ENCODE measurements around the gene PSMD7. TPM values are rescaled to one million over a fixed set of nuclear protein-coding genes. Genes with fewer than 3 reads are reported as not detected.

PSMD7 gene
- total RNA-seq, 2 experiments from 2014 or later = 103 to 119 TPM

- ChIA-PET CTCF (interaction anchor here (2.3 to 3.3 kb wide), 2 partner anchors 9 to 12 kb away, joined by 10 to 21 read pairs; no protein-coding TSS in a partner anchor), POLR2A (interaction anchor here (0.6 to 2.0 kb wide), 4 partner anchors 9 to 1816 kb away, joined by 3 to 14 read pairs (median 6); partner anchors contain the start of gene MLKL)
- peak; percentile 63 for ATAC-seq
- Mint-ChIP-seq H3K4me3 (peak overlapping the region; percentile 90), H3K4me1 (ENCODE audit: low read depth) (peaks cover 33% of the 10 kb centered on the region), H3K27me3 (no peaks in the 10 kb centered on the region), H3K9me3 (no peaks in the 10 kb centered on the region), H3K27ac (peak overlapping the region; percentile 94), H3K36me3 (ENCODE audit: low read depth) (peaks cover 45% of the 10 kb centered on the region)
- DNase-seq = peak; percentile 71
- intact Hi-C loops (cut with micrococcal nuclease) = no loop called here
- no peak for TF ChIP-seq CTCF (IDR thresholded peaks at IDR 0.05)
Observed at GRCh38 chr16:74297145-74297665, 591 bp downstream of the PSMD7 start.

- Mint-ChIP-seq H3K9me3 (no peaks in the 10 kb centered on the region), H3K27me3 (no peaks in the 10 kb centered on the region), H3K4me1 (ENCODE audit: low read depth) (peaks cover 33% of the 10 kb centered on the region), H3K4me3 (peak overlapping the region; percentile 90), H3K36me3 (ENCODE audit: low read depth) (peaks cover 47% of the 10 kb centered on the region), H3K27ac (peak overlapping the region; percentile 94)
- ATAC-seq (no peak), DNase-seq (no peak)
- POLR2A ChIA-PET = interaction anchor here (0.5 to 2.0 kb wide), 2 partner anchors 13 to 402 kb away, joined by 3 to 8 read pairs; partner anchors contain the start of gene MLKL
- CTCF ChIA-PET = interaction anchor here (2.3 to 3.3 kb wide), 2 partner anchors 8 to 11 kb away, joined by 10 to 21 read pairs; no protein-coding TSS in a partner anchor
- intact Hi-C loops (cut with micrococcal nuclease) = no loop called here
- no peak for TF ChIP-seq CTCF (IDR thresholded peaks at IDR 0.05)
Observed at GRCh38 chr16:74298104-74298503, 1.5 kb downstream of the PSMD7 start.

GRCh38 chr16:74302341-74302740 lies 5.7 kb downstream of the PSMD7 start:
- H3K4me3 Mint-ChIP-seq = no peak overlapping the region
- H3K36me3 Mint-ChIP-seq (ENCODE audit: low read depth) = peaks cover 68% of the 10 kb centered on the region
- no peak for ATAC-seq
- no peak for TF ChIP-seq CTCF (IDR thresholded peaks at IDR 0.05)
- no peaks in the 10 kb centered on the region for H3K27me3 Mint-ChIP-seq
- ChIA-PET CTCF (no interaction called here), POLR2A (no interaction called here)
- DNase-seq = no peak
- intact Hi-C loops (cut with micrococcal nuclease) = no loop called here
- no peak overlapping the region for H3K27ac Mint-ChIP-seq
- peaks cover 26% of the 10 kb centered on the region for H3K4me1 Mint-ChIP-seq (ENCODE audit: low read depth)
- H3K9me3 Mint-ChIP-seq = no peaks in the 10 kb centered on the region

- intact Hi-C loops (cut with micrococcal nuclease) = no loop called here
- Mint-ChIP-seq H3K36me3 (ENCODE audit: low read depth) (peaks cover 60% of the 10 kb centered on the region), H3K27me3 (no peaks in the 10 kb centered on the region), H3K9me3 (no peaks in the 10 kb centered on the region), H3K27ac (no peak overlapping the region), H3K4me3 (no peak overlapping the region), H3K4me1 (ENCODE audit: low read depth) (peaks cover 15% of the 10 kb centered on the region)
- POLR2A ChIA-PET = interaction anchor here (0.6 to 1.1 kb wide), 2 partner anchors 9 to 339 kb away, joined by 3 read pairs; no protein-coding TSS in a partner anchor
- no peak for ATAC-seq
- CTCF ChIA-PET = interaction anchor here (1.3 to 1.6 kb wide), 3 partner anchors 12 to 23 kb away, joined by 3 to 5 read pairs (median 3); no protein-coding TSS in a partner anchor
- peak; percentile 30 for TF ChIP-seq CTCF (IDR thresholded peaks at IDR 0.05)
- DNase-seq = no peak
Observed at GRCh38 chr16:74304164-74304834, 7.7 kb downstream of the PSMD7 start.

GRCh38 chr16:74304835-74305176 lies 8.2 kb downstream of the PSMD7 start:
- ATAC-seq (no peak), DNase-seq (no peak)
- no peak for TF ChIP-seq CTCF (IDR thresholded peaks at IDR 0.05)
- intact Hi-C loops (cut with micrococcal nuclease) = no loop called here
- Mint-ChIP-seq H3K4me3 (no peak overlapping the region), H3K27me3 (no peaks in the 10 kb centered on the region), H3K36me3 (ENCODE audit: low read depth) (peaks cover 55% of the 10 kb centered on the region), H3K4me1 (ENCODE audit: low read depth) (peaks cover 11% of the 10 kb centered on the region), H3K27ac (no peak overlapping the region), H3K9me3 (no peaks in the 10 kb centered on the region)
- ChIA-PET CTCF (interaction anchor here (1.3 to 1.6 kb wide), 3 partner anchors 12 to 22 kb away, joined by 3 to 5 read pairs (median 3); no protein-coding TSS in a partner anchor), POLR2A (interaction anchor here (1.1 kb wide), 1 partner anchor 9 kb away, joined by 3 read pairs; no protein-coding TSS in a partner anchor)
